ENCODE measurements around the gene NEK1.

GRCh38 chr4:169644802-169645201 lies 32.4 kb upstream of the NEK1 start:
- no peak for TF ChIP-seq CTCF (optimal IDR thresholded peaks at IDR 0.05 in 1 of 3, IDR thresholded peaks at IDR 0.05 in 1 of 3, conservative IDR thresholded peaks at IDR 0.05 in 1 of 3; ENCODE audit: extremely low read depth in 1 of 3, insufficient read depth in 2 of 3, low read length in 3 of 3)
- TF ChIP-seq EZH2 (IDR thresholded peaks at IDR 0.05; ENCODE audit: low read length): no peak

Data from keratinocyte (primary cell).